Esophagus muscularis mucosa (tissue), 4 donors: Measurements from ENCODE around the gene UBE2E2. TPM values are rescaled to one million over a fixed set of nuclear protein-coding genes. Genes with fewer than 3 reads are reported as not detected.

Source experiments
- DNase-seq: peaks from one replicate; pipeline ENCODE4 v3.0.0-alpha.2; 2017; ENCODE audit errors: extremely low spot score
- H3K27ac ChIP-seq, 4 donors: fragments of 200-600 bp; sonication (generic); replicated peaks in 1 of 4; 1 replicate in 3 of 4; 2 replicates in 1 of 4; pipeline ENCODE4 v1.5.1; 2016 to 2019; ENCODE audit warnings: mild to moderate bottlenecking in 1 of 4
- H3K27me3 ChIP-seq, 4 donors: fragments of 200-600 bp; sonication (generic); one replicate each; pipeline versions ENCODE4 v1.5.1 to v1.6.0; 2016 to 2019
- H3K36me3 ChIP-seq, 4 donors: fragments of 200-600 bp; sonication (generic); one replicate each; pipeline ENCODE4 v1.5.1; 2016 to 2019
- H3K4me1 ChIP-seq, 4 donors: fragments of 200-600 bp; sonication (generic); one replicate each; pipeline ENCODE4 v1.5.1; 2016 to 2019
- H3K4me3 ChIP-seq, 4 donors: fragments of 200-600 bp; sonication (generic); 1 replicate in 2 of 4; 2 replicates in 2 of 4; pipeline ENCODE4 v1.5.1; 2016 to 2019; ENCODE audit warnings: mild to moderate bottlenecking in 4 of 4, moderate library complexity in 1 of 4
- H3K9me3 ChIP-seq, 4 donors: fragments of 200-600 bp; sonication (generic); 1 replicate in 3 of 4; 2 replicates in 1 of 4; pipeline ENCODE4 v1.5.1; 2016 to 2019
- CTCF ChIP-seq, 3 experiments: fragments of 200-600 bp in 2 of 3; fragments of 450-650 bp in 1 of 3; sonication (generic) in 2 of 3; IDR thresholded peaks; one replicate each; pipeline ENCODE4 v1.5.1; 2017 to 2019; ENCODE audit warnings: antibody characterized with exemption in 3 of 3, mild to moderate bottlenecking in 2 of 3, moderate library complexity in 1 of 3
- EP300 ChIP-seq: sonication (generic); formaldehyde crosslinking; IDR thresholded peaks from one replicate; pipeline ENCODE4 v1.6.1; 2017; ENCODE audit warnings: antibody characterized with exemption
- POLR2A ChIP-seq: fragments of 450-650 bp; IDR thresholded peaks from one replicate; pipeline ENCODE4 v1.6.1; 2017; ENCODE audit warnings: antibody characterized with exemption, moderate library complexity, mild to moderate bottlenecking, low read depth
- POLR2AphosphoS5 ChIP-seq, 2 donors: sonication (generic); formaldehyde crosslinking; IDR thresholded peaks; one replicate each; pipeline ENCODE4 v1.6.1; 2017; ENCODE audit warnings: antibody characterized with exemption in 2 of 2
- WGBS: methylation state at CpG from one replicate; pipeline ENCODE4 v1.1.5; 2018; 5-methylcytosine and 5-hydroxymethylcytosine counted together
- intact Hi-C: fragments of 100-400 bp; cut with DNase I; formaldehyde crosslinking; loops from one replicate; pipeline ENCODE4 v1.15.1; 2023
- total RNA-seq, 4 donors: library from RNA; depleted of rRNA; stranded (reverse); fragments of >200 nt; gene quantifications; one replicate each; pipeline versions ENCODE4 v1.1.0 to v1.2.1, GENCODE V29; 2016

The UBE2E2 gene
- total RNA-seq, 4 donors from 2014 or later: 53.5 to 143 (median 90.3) TPM

GRCh38 chr3:23209103-23209502 lies 6.0 kb downstream of the UBE2E2 start:
- no peak overlapping the region for H3K4me3 ChIP-seq
- no peaks in the 10 kb centered on the region for H3K27me3 ChIP-seq
- peaks cover 9 to 26% (median 17%) of the 10 kb centered on the region in 4 donors for H3K4me1 ChIP-seq
- intact Hi-C loops: loop anchor here (10.0 kb wide), 1 partner anchor 246 kb away; no protein-coding TSS in a partner anchor
- TF ChIP-seq EP300 (no peak), CTCF (IDR thresholded peaks at IDR 0.05) (no peak), POLR2AphosphoS5 (IDR thresholded peaks at IDR 0.05) (no peak), POLR2A (no peak)
- no peaks in the 10 kb centered on the region for H3K36me3 ChIP-seq
- 89% methylated on average over 1 of the region's 1 CpG for WGBS
- DNase-seq: no peak
- H3K27ac ChIP-seq: no peak overlapping the region
- H3K9me3 ChIP-seq: no peaks in the 10 kb centered on the region

- DNase-seq: no peak
- Histone ChIP-seq H3K4me3 (no peak overlapping the region), H3K27me3 (no peaks in the 10 kb centered on the region), H3K4me1 (peaks cover under 1 to 18% (median 9%) of the 10 kb centered on the region in 4 donors), H3K36me3 (no peaks in the 10 kb centered on the region), H3K27ac (no peak overlapping the region), H3K9me3 (no peaks in the 10 kb centered on the region)
- TF ChIP-seq EP300: no peak
- WGBS: 93% methylated on average over 4 of the region's 4 CpGs
- intact Hi-C loops: loop anchor here (10.0 kb wide), 1 partner anchor 245 kb away; no protein-coding TSS in a partner anchor
Observed at GRCh38 chr3:23209747-23210487, 6.8 kb downstream of the UBE2E2 start.

GRCh38 chr3:23213813-23214212 lies 10.7 kb downstream of the UBE2E2 start:
- intact Hi-C loops: no loop called here
- Histone ChIP-seq H3K27me3 (no peaks in the 10 kb centered on the region), H3K4me1 (peaks cover under 1 to 26% (median 21%) of the 10 kb centered on the region in 4 donors), H3K27ac (no peak overlapping the region), H3K9me3 (no peaks in the 10 kb centered on the region), H3K4me3 (no peak overlapping the region), H3K36me3 (no peaks in the 10 kb centered on the region)
- WGBS: 67% methylated on average over 2 of the region's 2 CpGs
- TF ChIP-seq EP300 (no peak), POLR2AphosphoS5 (IDR thresholded peaks at IDR 0.05) (no peak), CTCF (IDR thresholded peaks at IDR 0.05) (no peak), POLR2A (no peak)
- no peak for DNase-seq

GRCh38 chr3:23217872-23218554 lies 14.9 kb downstream of the UBE2E2 start:
- Histone ChIP-seq H3K36me3 (no peaks in the 10 kb centered on the region), H3K9me3 (no peaks in the 10 kb centered on the region), H3K4me1 (peaks cover 12 to 47% (median 41%) of the 10 kb centered on the region in 4 donors), H3K27me3 (no peaks in the 10 kb centered on the region), H3K4me3 (no peak overlapping the region), H3K27ac (no peak overlapping the region)
- no peak for DNase-seq
- intact Hi-C loops: no loop called here
- TF ChIP-seq EP300 (no peak), POLR2A (no peak)
- 59% methylated on average over 5 of the region's 5 CpGs for WGBS

GRCh38 chr3:23219117-23219516 lies 16.0 kb downstream of the UBE2E2 start:
- Histone ChIP-seq H3K4me3 (no peak overlapping the region), H3K4me1 (peaks cover 12 to 47% (median 41%) of the 10 kb centered on the region in 4 donors), H3K27ac (peak overlapping the region in 3 of 4 donors; percentile 17 to 31 (median 30)), H3K27me3 (no peaks in the 10 kb centered on the region), H3K36me3 (no peaks in the 10 kb centered on the region), H3K9me3 (peaks cover 0 to 8% (median 0%) of the 10 kb centered on the region in 4 donors)
- DNase-seq: no peak
- 47% methylated on average over 2 of the region's 2 CpGs for WGBS
- no peak for TF ChIP-seq EP300
- no peak for TF ChIP-seq POLR2A
- no peak for TF ChIP-seq CTCF (IDR thresholded peaks at IDR 0.05)
- TF ChIP-seq POLR2AphosphoS5 (IDR thresholded peaks at IDR 0.05): no peak
- intact Hi-C loops: no loop called here
